Measurements from ENCODE around the gene IVD.
A peak's percentile ranks its signal among the peaks of the same experiment; 100 is the strongest.

The IVD gene

DNA sequence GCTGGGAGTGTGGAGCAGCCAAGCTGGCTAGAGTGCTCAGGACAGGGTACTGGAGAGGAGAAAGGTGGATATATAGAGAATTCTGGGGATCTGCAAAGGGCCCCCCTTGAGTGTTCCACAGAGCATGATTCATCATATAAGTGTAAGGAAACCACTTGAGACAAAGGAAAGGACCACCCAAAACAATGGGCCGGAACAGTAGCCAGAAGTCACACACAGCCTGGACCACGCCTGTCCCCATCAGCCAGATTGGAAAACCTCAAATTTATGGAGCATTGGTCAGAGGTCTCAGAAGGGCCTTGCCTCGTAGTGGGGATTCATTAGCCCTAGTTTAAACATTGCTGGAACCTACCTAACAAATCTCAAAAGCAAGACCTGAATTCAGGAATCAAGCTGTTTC is 28.0 kb upstream of the IVD start:
- DNase-seq (ENCODE audit: low spot score), result no peak

- no peak for DNase-seq (ENCODE audit: low spot score)
These were observed 26.2 kb upstream of the IVD start for GRCh38 chr15:40379374-40379773.

DNA sequence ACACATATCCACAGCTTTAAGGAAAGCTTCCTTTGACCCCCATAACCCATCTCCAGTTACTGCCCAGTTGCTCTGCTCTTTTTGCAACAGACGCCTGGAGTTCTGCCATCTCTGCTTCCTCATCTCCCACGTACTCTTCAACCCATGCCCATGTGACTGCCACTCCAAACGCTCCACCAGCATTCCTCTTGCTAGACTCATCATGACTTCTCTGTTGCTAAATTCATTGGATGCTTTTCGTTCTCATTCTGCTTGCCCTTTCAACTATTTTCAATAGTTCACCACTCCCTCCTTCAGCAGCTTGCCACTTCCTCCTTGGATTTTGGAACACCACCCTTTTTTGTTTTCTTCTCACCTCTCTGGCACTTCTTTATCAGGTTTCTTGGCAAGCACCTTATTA is 25.7 kb upstream of the IVD start:
- no peak for DNase-seq (ENCODE audit: low spot score)

DNA sequence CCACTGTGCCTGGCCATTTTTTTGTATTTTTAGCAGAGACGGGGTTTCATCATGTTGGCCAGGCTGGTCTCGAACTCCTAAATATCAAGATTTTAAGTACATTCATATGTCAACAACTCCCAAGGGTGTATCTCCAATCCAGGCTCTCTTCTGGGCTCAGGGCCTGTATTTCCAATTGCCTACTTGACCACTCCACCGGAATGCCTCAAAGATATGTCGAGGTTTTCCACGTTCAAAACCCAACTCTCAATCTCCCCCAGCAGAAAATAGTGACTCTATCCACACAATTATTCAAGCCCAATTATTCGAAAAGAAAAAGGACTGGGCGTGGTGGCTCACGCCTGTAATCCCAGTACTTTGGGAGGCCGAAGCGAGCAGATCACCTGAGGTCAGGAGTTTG is 25.0 kb upstream of the IVD start:
- no peak for DNase-seq (ENCODE audit: low spot score)

- no peak for DNase-seq (ENCODE audit: low spot score)
These were observed 23.6 kb upstream of the IVD start for GRCh38 chr15:40381818-40382529.

DNA sequence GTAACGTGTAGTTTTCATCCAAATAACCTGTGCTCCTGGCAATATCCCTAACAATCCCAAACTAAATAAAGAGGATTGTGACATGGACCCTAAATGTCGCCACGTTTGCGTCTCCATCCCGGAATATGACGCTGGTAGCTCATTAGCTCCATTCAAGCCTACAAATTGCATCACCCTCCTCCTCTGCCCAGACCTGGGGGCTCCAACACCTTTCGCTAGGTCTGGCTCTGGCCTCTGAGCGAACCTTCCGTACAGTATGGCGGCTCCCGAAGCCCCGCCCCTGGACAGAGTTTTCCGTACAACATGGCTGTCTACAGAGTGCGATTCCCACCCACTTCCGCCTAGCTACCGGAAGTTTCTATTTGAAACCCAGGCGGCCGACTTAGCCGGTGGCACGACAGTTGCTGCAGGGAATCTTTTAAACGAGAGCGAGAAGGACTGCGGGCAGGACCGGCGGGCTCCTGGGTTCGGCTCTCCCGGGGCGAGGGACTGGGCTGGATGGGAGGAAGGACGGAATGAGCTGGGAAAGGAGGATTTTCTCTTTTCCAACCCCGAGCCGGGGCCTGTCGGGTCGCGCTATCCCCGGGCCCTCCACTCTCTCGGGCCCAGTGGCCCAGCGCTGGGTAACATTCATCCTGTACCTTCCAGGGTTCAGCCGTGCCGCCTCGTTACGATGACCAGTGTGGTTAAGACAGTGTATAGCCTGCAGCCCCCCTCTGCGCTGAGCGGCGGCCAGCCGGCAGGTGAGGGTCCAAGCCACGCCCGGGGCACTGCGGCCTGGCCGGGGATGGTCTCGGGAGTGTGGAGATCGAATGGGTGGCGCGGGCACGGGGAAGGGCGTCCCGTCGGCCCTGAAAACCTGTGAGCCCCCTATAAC is 22.8 kb upstream of the IVD start, which contains the start of gene KNSTRN:
KNSTRN (plus strand) TSS at position 142 of the 877 bp plus-strand sequence; CDS start at position 257, 115 bp downstream.
- DNase-seq (ENCODE audit: low spot score), result peak; percentile 93

DNA sequence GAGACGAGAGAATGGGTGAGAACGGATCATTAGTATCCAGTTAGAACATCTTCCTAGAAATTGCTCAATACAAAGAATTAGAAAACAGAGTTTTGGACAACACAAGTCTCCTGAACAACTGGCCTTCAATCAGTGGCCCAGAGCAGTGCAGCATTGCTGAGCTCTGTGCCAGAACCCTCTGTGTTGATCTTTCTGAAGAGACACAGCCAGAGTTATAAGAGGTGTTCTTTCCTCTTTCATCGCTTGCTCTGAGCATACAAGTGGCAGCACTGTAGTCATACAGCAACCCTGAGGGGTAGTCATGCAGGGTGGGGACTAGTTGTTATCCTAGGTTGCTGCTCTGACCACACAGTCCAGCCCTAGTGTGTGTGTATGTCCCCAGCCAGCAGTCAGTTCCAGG is 19.1 kb upstream of the IVD start:
- no peak for DNase-seq (ENCODE audit: low spot score)

DNA sequence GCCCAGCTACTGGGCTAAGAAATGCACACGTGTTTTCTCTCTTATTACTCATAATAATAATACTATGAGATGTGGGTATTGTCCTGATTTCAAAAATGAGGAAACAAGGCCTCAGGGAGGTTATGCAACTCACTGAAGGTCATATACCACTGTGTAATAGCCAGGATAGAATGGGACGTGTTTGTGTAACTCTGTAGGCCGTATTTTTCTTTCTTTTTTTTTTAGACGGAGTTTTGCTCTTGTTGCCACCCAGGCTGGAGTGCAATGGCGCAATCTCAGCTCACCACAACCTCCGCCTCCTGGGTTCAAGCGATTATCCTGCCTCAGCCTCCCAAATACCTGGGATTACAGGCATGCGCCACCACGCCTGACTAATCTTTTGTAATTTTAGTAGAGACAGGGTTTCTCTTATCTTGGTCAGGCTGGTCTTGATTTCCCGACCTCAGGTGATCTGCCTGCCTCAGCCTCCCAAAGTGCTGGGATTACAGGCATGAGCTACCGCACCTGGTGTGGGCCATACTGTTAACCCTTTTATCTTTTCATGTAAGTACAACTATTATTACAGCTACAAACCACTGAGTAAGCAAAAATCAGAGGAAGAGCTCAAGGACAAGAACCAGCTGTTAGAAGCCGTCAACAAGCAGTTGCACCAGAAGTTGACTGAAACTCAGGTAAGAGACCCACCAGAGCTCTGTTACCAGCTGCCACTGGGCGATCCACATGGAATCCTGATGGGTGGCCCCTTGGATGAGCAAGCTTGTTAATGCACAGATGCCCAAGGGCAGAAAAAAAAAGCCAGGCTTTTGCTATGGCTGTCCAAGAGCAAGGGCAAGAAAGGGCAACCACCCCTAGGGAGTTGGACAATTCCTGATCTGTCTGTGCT is 16.4 kb upstream of the IVD start:
- no peak for DNase-seq (ENCODE audit: low spot score)

GRCh38 chr15:40389824-40390595 is 15.6 kb upstream of the IVD start:
- no peak for DNase-seq (ENCODE audit: low spot score)

- DNase-seq (ENCODE audit: low spot score), result no peak
These were observed 12.3 kb upstream of the IVD start for GRCh38 chr15:40392986-40393948.

GRCh38 chr15:40397688-40398412 is 7.7 kb upstream of the IVD start:
- no peak for DNase-seq (ENCODE audit: low spot score)

- no peak for DNase-seq (ENCODE audit: low spot score)
These were observed 7.2 kb upstream of the IVD start for GRCh38 chr15:40398413-40398873.

DNA sequence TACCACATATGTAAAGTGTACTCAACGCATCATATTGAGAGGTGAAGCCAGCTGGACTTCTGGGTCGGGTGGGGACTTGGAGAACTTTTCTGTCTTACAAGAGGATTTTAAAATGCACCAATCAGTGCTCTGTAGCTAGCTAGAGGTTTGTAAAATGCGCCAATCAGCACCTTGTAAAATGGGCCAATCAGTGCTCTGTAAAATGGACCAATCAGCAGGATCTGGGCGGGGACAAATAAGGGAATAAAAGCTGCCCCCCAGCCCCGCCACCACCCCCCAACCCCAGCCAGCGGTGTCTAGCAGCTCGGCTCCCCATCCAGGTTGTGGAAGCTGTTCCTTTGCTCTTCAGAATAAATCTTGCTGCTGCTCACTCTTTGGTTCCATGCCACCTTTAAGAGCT is 6.2 kb upstream of the IVD start:
- DNase-seq (ENCODE audit: low spot score), result no peak

DNA sequence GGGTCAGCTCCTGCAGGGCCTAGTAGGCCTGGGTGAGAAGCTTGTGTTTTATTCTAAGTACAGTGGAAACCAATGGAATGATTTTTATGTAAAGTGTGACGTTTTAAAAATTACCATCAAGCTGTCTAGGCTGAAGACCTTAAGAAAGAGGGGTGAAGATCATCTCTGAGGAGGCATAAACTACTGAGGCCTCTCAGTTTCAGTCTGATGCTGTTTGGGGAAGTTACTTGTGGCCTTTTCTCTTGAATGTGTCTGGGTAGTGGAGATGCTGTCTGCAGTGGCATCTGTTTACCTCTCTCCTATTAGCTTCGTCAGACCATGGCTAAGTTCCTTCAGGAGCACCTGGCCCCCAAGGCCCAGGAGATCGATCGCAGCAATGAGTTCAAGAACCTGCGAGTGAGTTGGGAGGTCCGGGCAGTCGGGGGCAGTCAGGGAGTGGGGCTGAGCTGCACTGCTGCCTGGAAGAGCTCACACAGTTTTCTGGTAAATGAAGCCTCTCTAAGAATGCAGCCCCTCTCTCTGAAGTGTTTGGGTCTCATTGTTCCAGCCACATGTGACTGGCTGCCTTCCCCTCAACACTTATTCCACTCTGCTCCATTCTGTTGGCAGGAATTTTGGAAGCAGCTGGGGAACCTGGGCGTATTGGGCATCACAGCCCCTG is 1.9 kb downstream of the IVD start:
- peak; percentile 76 for DNase-seq (ENCODE audit: low spot score)

DNA sequence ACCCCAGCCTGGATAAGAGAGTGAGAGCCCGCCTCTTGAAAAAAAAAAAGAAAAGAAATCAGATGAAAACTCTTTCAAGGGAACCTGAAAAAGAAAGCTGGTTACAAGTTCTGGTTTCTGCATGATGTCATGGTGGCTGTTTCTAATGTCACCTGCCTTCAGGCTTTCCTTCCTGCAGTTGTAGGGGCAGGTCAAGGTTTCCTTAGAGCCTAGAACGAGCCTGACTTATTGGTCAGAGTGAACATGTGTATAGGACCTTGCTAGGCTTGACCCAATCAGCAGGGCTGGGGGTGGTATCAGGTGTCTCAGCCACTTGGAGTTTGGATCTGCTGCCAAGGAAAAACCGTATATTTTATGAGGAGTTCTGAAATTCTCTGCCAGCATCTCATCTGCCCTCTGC is 3.8 kb downstream of the IVD start:
- no peak for DNase-seq (ENCODE audit: low spot score)

DNA sequence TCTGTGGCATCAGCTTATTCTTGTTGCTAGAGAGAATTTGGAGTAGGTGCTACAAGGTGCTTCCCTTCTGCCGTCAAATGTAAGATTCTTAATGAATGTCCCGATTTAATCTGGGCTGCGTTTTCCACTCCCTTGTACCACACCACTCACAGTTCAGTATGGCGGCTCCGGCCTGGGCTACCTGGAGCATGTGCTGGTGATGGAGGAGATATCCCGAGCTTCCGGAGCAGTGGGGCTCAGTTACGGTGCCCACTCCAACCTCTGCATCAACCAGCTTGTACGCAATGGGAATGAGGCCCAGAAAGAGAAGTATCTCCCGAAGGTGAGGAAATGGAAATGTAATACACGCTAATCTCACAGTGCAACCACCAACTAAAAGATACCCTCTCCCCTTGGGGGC is 4.9 kb downstream of the IVD start:
- DNase-seq (ENCODE audit: low spot score), result no peak

GRCh38 chr15:40412095-40412759 is 6.6 kb downstream of the IVD start:
- DNase-seq (ENCODE audit: low spot score), result no peak

DNA sequence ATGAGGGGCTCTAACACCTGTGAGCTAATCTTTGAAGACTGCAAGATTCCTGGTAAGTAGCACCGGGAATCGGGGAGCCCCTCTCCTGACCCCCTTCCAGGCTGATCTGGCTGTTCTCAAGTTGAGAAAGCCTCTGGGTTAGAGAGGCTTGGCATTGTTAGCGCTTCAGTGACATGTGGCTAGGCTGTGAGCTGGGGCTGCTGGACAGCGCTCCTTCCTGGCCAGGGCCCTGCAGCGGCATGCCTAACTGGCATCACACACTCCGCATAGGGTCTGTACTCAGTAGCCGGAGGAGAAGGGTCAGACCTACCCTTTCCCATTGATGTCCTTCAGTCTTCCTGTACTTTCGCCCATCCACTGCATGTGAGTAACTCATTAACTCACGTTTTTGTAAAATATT is 7.4 kb downstream of the IVD start:
- DNase-seq (ENCODE audit: low spot score), result no peak
